ENCODE results near the gene MAML3.

MAML3 gene

GRCh38 chr4:139769364-139769763 is 384.6 kb downstream of the MAML3 start:
- DNase-seq = no peak

- no peak for DNase-seq
These were observed 385.1 kb downstream of the MAML3 start for GRCh38 chr4:139768896-139769295.

- DNase-seq = no peak
These were observed 385.6 kb downstream of the MAML3 start for GRCh38 chr4:139768366-139768765.

- no peak for DNase-seq
These were observed 386.4 kb downstream of the MAML3 start for GRCh38 chr4:139767585-139767984.

GRCh38 chr4:139767168-139767567 is 386.8 kb downstream of the MAML3 start:
- DNase-seq = no peak

- peak; percentile 3 for DNase-seq
These were observed 389.2 kb downstream of the MAML3 start for GRCh38 chr4:139764686-139765310.

GRCh38 chr4:139764182-139764581 is 389.8 kb downstream of the MAML3 start:
- DNase-seq = no peak

GRCh38 chr4:139763672-139764071 is 390.3 kb downstream of the MAML3 start:
- peak; percentile 10 for DNase-seq

- DNase-seq = no peak
These were observed 390.8 kb downstream of the MAML3 start for GRCh38 chr4:139763205-139763604.

GRCh38 chr4:139762720-139763119 is 391.3 kb downstream of the MAML3 start:
- no peak for DNase-seq

- no peak for DNase-seq
These were observed 392.5 kb downstream of the MAML3 start for GRCh38 chr4:139761461-139761860.

GRCh38 chr4:139760567-139760966 is 393.4 kb downstream of the MAML3 start:
- DNase-seq = no peak

- no peak for DNase-seq
These were observed 394.9 kb downstream of the MAML3 start for GRCh38 chr4:139759097-139759496.

- no peak for DNase-seq
These were observed 397.4 kb downstream of the MAML3 start for GRCh38 chr4:139756391-139757180.

- no peak for DNase-seq
These were observed 399.0 kb downstream of the MAML3 start for GRCh38 chr4:139754938-139755337.

- DNase-seq = no peak
These were observed 400.3 kb downstream of the MAML3 start for GRCh38 chr4:139753686-139754085.

- no peak for DNase-seq
These were observed 404.0 kb downstream of the MAML3 start for GRCh38 chr4:139749835-139750498.

- no peak for DNase-seq
These were observed 404.6 kb downstream of the MAML3 start for GRCh38 chr4:139749338-139749737.

GRCh38 chr4:139746431-139747171 is 407.4 kb downstream of the MAML3 start:
- DNase-seq = no peak

- DNase-seq = no peak
These were observed 408.8 kb downstream of the MAML3 start for GRCh38 chr4:139745111-139745639.

GRCh38 chr4:139744232-139744631 is 409.8 kb downstream of the MAML3 start:
- DNase-seq = no peak

- no peak for DNase-seq
These were observed 411.0 kb downstream of the MAML3 start for GRCh38 chr4:139743027-139743426.

- peak; percentile 60 for DNase-seq
These were observed 413.4 kb downstream of the MAML3 start for GRCh38 chr4:139740531-139741041.

All from NCI-H345 (cell line).